ENCODE measurements around the gene ATAD3B. TPM values are rescaled to one million over a fixed set of nuclear protein-coding genes. Genes with fewer than 3 reads are reported as not detected.
"Not testable (repeated sequence)": the region's sequence is repeated elsewhere in the genome, so short reads cannot be mapped to it uniquely, and the experiment has no call there.

The ATAD3B gene
- total RNA-seq, 6 donors from 2014 or later: 19.9 to 120 (median 26.9) TPM

DNA sequence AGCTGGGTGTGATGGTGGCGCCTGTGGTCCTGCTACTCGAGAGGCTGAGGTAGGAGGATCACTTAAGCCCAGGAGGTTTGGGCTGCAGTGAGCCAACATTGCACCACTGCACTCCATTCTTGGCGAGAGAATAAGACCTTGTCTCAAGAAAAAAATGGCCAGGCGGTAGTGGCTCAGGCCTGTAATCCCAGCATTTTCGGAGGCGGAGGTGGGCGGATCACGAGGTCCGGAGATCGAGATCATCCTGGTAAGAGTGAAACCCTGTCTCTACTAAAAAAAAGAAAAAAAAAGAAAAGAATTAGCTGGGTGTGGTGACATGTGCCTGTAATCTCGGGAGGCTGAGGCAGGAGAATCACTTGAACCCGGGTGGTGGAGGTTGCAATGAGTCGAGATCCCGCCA lies 11.3 kb downstream of the ATAD3B start:
- DNase-seq: no peak
- no peak overlapping the region for H3K27ac ChIP-seq
- H3K27me3 ChIP-seq: no peaks in the 10 kb centered on the region
- H3K36me3 ChIP-seq: peaks cover 18 to 81% (median 64%) of the 10 kb centered on the region in 4 donors
- 96 to 97% methylated on average over 14 of the region's 14 CpGs for WGBS, 2 donors
- no peaks in the 10 kb centered on the region for H3K4me1 ChIP-seq
- H3K9me3 ChIP-seq: no peaks in the 10 kb centered on the region
- H3K4me3 ChIP-seq: no peak overlapping the region
- no peak for ATAC-seq (ENCODE audit: low FRiP score in 2 of 2)
- TF ChIP-seq POLR2AphosphoS5 (IDR thresholded peaks at IDR 0.05): no peak
- TF ChIP-seq POLR2A (IDR thresholded peaks at IDR 0.05): no peak
- no peak for TF ChIP-seq EP300 (IDR thresholded peaks at IDR 0.05)
- TF ChIP-seq, protein P1, sequence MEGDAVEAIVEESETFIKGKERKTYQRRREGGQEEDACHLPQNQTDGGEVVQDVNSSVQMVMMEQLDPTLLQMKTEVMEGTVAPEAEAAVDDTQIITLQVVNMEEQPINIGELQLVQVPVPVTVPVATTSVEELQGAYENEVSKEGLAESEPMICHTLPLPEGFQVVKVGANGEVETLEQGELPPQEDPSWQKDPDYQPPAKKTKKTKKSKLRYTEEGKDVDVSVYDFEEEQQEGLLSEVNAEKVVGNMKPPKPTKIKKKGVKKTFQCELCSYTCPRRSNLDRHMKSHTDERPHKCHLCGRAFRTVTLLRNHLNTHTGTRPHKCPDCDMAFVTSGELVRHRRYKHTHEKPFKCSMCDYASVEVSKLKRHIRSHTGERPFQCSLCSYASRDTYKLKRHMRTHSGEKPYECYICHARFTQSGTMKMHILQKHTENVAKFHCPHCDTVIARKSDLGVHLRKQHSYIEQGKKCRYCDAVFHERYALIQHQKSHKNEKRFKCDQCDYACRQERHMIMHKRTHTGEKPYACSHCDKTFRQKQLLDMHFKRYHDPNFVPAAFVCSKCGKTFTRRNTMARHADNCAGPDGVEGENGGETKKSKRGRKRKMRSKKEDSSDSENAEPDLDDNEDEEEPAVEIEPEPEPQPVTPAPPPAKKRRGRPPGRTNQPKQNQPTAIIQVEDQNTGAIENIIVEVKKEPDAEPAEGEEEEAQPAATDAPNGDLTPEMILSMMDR (IDR thresholded peaks at IDR 0.05): no peak

DNA sequence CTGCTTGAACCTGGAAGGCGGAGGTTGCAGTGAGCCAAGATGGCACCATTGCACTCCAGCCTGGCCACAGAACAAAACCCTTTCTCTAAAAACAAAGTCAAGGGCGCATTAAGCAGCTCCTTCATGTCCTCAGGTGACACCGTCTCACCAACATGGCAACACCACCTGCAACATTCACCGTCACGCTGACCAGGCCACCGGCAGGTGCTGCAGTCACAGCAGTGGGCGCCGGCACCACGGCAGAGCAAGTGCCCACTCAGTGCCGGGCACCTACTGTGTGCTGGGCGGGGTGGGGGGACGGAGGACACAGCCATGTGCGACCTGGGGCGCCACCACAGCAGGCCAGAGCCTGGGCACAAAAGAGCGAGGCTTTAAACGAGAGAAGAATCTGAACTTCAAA lies 12.1 kb downstream of the ATAD3B start:
- DNase-seq (peak in 1 of 2 donors; percentile 80), ATAC-seq (ENCODE audit: low FRiP score in 2 of 2) (no peak)
- no peak for TF ChIP-seq POLR2A (IDR thresholded peaks at IDR 0.05)
- TF ChIP-seq, protein P1 (IDR thresholded peaks at IDR 0.05): no peak
- no peak for TF ChIP-seq EP300 (IDR thresholded peaks at IDR 0.05)
- no peak for TF ChIP-seq POLR2AphosphoS5 (IDR thresholded peaks at IDR 0.05)
- no peak overlapping the region for H3K4me3 ChIP-seq
- 88 to 95% methylated on average over 16 of the region's 16 CpGs for WGBS, 2 donors
- H3K4me1 ChIP-seq: no peaks in the 10 kb centered on the region
- H3K9me3 ChIP-seq: no peaks in the 10 kb centered on the region
- no peaks in the 10 kb centered on the region for H3K27me3 ChIP-seq
- peaks cover 15 to 84% (median 66%) of the 10 kb centered on the region in 4 donors for H3K36me3 ChIP-seq
- H3K27ac ChIP-seq: no peak overlapping the region

DNA sequence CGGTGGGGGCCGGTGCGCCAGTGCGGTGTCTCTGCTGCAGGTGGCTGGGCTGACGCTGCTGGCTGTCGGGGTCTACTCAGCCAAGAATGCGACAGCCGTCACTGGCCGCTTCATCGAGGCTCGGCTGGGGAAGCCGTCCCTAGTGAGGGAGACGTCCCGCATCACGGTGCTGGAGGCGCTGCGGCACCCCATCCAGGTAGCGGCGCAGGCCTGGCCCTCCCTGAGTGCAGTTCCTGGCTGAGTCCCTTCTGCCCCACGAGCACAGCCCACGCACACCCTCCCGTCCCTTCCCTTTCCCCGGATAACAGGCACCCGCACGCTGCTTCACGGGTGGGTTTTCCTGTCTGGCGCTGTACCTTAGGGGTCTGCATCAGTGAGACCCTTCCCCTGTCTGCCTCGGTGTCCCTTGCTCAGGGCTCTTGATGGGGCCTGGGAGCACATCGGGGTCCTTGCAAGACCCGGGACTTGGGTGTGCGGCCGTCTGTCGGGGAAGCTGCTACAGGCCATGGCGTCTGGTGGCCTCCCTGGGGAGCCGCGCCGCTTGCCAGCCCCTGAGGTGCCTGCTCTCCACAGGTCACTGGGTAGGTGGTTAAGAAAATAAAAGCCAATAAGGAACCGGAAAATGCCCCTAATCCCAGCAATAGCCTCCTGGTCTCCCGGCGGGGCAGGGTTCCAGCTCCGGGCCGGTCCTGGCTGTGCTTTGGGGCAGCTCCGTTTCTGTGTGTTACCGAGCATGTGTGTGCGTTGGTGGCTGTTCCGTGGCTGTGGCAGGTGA lies 13.6 kb downstream of the ATAD3B start:
- not testable (repeated sequence) for H3K27me3 ChIP-seq; H3K9me3 ChIP-seq; H3K4me3 ChIP-seq; H3K4me1 ChIP-seq; H3K27ac ChIP-seq; ATAC-seq (ENCODE audit: low FRiP score in 2 of 2)
- H3K36me3 ChIP-seq: peaks cover 7 to 86% (median 68%) of the 10 kb centered on the region in 4 donors
- peak in 1 of 2 donors; percentile 70 for DNase-seq
- WGBS, 2 donors: 88 to 94% methylated on average over 9 to 37 of the region's 46 CpGs

DNA sequence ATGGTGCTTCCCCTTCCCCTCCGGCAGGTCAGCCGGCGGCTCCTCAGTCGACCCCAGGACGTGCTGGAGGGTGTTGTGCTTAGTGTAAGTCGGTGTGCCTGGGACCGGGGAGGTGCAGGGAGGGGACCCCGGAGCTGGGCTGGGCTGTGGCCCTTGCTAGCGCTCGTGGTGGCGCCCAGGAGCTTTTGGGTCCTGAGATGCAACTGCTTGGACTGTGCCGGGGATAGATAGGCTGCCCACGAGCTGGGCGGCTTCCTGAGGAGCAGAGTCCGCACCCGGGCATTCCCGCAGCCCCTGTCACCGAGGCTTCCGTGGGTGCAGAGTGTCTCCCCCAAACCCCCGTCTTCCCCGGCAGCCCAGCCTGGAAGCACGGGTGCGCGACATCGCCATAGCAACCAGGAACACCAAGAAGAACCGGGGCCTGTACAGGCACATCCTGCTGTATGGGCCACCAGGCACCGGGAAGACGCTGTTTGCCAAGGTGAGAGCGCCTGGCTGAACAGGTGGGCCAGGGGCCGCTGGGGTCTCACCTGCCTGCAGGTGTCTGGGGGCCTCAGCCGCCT lies 14.3 kb downstream of the ATAD3B start:
- not testable (repeated sequence) for H3K4me1 ChIP-seq; H3K4me3 ChIP-seq; ATAC-seq (ENCODE audit: low FRiP score in 2 of 2); H3K27ac ChIP-seq; H3K9me3 ChIP-seq; H3K27me3 ChIP-seq
- peak in 1 of 2 donors; percentile 66 for DNase-seq
- 93 to 96% methylated on average over 7 to 26 of the region's 31 CpGs for WGBS, 2 donors
- peaks cover 7 to 87% (median 71%) of the 10 kb centered on the region in 4 donors for H3K36me3 ChIP-seq

DNA sequence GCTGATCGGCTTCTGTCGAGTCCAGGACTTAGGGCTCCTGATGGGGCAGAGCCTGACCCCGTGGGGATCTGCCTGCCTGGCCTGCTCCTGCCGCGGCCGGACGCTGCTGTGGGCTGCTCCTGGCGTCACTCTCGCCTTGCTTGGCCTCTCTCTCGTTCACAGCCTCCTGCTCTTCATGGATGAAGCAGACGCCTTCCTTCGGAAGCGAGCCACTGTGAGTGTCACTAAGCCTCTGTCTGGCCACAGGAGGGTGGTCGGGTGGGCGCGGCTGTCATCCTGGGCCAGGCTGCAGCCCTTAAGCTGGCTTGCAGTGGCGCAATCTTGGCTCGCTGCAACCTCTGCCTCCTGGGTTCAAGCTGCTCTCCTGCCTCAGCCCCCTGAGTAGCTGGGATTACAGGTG lies 16.1 kb downstream of the ATAD3B start:
- TF ChIP-seq POLR2A (IDR thresholded peaks at IDR 0.05) (no peak), EP300 (IDR thresholded peaks at IDR 0.05) (no peak), POLR2AphosphoS5 (IDR thresholded peaks at IDR 0.05) (no peak)
- TF ChIP-seq, protein P1 (IDR thresholded peaks at IDR 0.05): no peak
- no peaks in the 10 kb centered on the region for H3K4me1 ChIP-seq
- H3K4me3 ChIP-seq: no peak overlapping the region
- 90 to 100% methylated on average over 2 to 18 of the region's 18 CpGs for WGBS, 2 donors
- H3K9me3 ChIP-seq: no peaks in the 10 kb centered on the region
- H3K27ac ChIP-seq: no peak overlapping the region
- peak in 1 of 2 donors; percentile 66 for DNase-seq
- H3K36me3 ChIP-seq: peaks cover 2 to 91% (median 74%) of the 10 kb centered on the region in 4 donors
- no peaks in the 10 kb centered on the region for H3K27me3 ChIP-seq
- ATAC-seq (ENCODE audit: low FRiP score in 2 of 2): no peak
